Fibroblast of gingiva (primary cell): ENCODE measurements around the gene DAPK2.
A peak's percentile ranks its signal among the peaks of the same experiment; 100 is the strongest.

Experiments used
- DNase-seq: peaks from one replicate; pipeline ENCODE4 v3.0.0-alpha.2; 2011; ENCODE audit warnings: low read depth

Gene DAPK2

GRCh38 chr15:63861946-63862517, 184.3 kb downstream of the DAPK2 start:
- no peak for DNase-seq

- no peak for DNase-seq
These were observed 185.7 kb downstream of the DAPK2 start for GRCh38 chr15:63860555-63860954.

- DNase-seq: no peak
These were observed 186.1 kb downstream of the DAPK2 start for GRCh38 chr15:63860155-63860554.

- peak; percentile 11 for DNase-seq
These were observed 187.4 kb downstream of the DAPK2 start for GRCh38 chr15:63858881-63859280.

- DNase-seq: no peak
These were observed 187.8 kb downstream of the DAPK2 start for GRCh38 chr15:63858448-63858847.

GRCh38 chr15:63857461-63857856, 188.8 kb downstream of the DAPK2 start:
- DNase-seq: no peak
